GM23338 (cell line): ENCODE measurements around the gene GRIK2. TPM values are rescaled to one million over a fixed set of nuclear protein-coding genes. Genes with fewer than 3 reads are reported as not detected.

Source experiments
- ATAC-seq: fragments of 200-7000 bp; cut with Tn5 transposase; 3 replicates; pipeline ENCODE4 v1.9.1; 2020
- DNase-seq: peaks from one replicate; pipeline ENCODE4 v3.0.0-alpha.2; 2015; ENCODE audit warnings: low spot score
- H2AFZ ChIP-seq: fragments of 200-600 bp; sonication (generic); 2 replicates; pipeline ENCODE4 v1.8.0; 2016; ENCODE audit warnings: antibody characterized with exemption, mild to moderate bottlenecking, moderate library complexity
- H3F3A ChIP-seq: fragments of 200-600 bp; sonication (generic); replicated peaks from 2 replicates; pipeline ENCODE4 v1.8.0; 2017; ENCODE audit warnings: antibody characterized with exemption, mixed run types, low read depth
- H3K27ac ChIP-seq: fragments of 200-600 bp; sonication (generic); 2 replicates; pipeline ENCODE4 v1.6.1; 2016; ENCODE audit warnings: low read depth
- H3K27me3 ChIP-seq: fragments of 200-600 bp; sonication (generic); 2 replicates; pipeline ENCODE4 v1.8.0; 2016; ENCODE audit warnings: mild to moderate bottlenecking, mixed run types, moderate library complexity; ENCODE audit not compliant: insufficient read depth
- H3K36me3 ChIP-seq: fragments of 200-600 bp; sonication (generic); 2 replicates; pipeline ENCODE4 v1.8.0; 2016; ENCODE audit warnings: mild to moderate bottlenecking; ENCODE audit not compliant: insufficient read depth
- H3K4me1 ChIP-seq: fragments of 200-600 bp; sonication (generic); 2 replicates; pipeline ENCODE4 v1.8.0; 2016; ENCODE audit warnings: mild to moderate bottlenecking, moderate library complexity; ENCODE audit not compliant: insufficient read depth
- H3K4me2 ChIP-seq: fragments of 200-600 bp; sonication (generic); 2 replicates; pipeline ENCODE4 v1.7.1; 2017; ENCODE audit warnings: mixed run types
- H3K4me3 ChIP-seq: fragments of 200-600 bp; sonication (generic); 2 replicates; pipeline ENCODE4 v1.6.1; 2016; ENCODE audit warnings: mixed run types
- H3K79me2 ChIP-seq: fragments of 200-600 bp; sonication (generic); replicated peaks from 2 replicates; pipeline ENCODE4 v1.8.0; 2017; ENCODE audit warnings: mild to moderate bottlenecking; ENCODE audit not compliant: insufficient read depth
- H3K9me2 ChIP-seq: fragments of 200-600 bp; sonication (generic); 2 replicates; pipeline ENCODE4 v1.8.0; 2017; ENCODE audit not compliant: insufficient read depth
- H4K20me1 ChIP-seq: fragments of 200-600 bp; sonication (generic); replicated peaks from 2 replicates; pipeline ENCODE4 v1.8.0; 2017; ENCODE audit warnings: mild to moderate bottlenecking; ENCODE audit not compliant: insufficient read depth
- H3K27ac Mint-ChIP-seq: 2 replicates; pipeline ENCODE4 v1.8.0; 2020; ENCODE audit warnings: inconsistent platforms, mild to moderate bottlenecking, moderate library complexity, mixed read lengths
- H3K27me3 Mint-ChIP-seq: 3 replicates; pipeline ENCODE4 v1.8.0; 2022; ENCODE audit warnings: low read depth, mild to moderate bottlenecking, moderate library complexity, mixed read lengths, inconsistent platforms; ENCODE audit not compliant: insufficient read depth, poor library complexity
- H3K36me3 Mint-ChIP-seq: 3 replicates; pipeline ENCODE4 v1.8.0; 2021; ENCODE audit warnings: low read depth, mild to moderate bottlenecking, inconsistent platforms, moderate library complexity, mixed read lengths
- H3K4me1 Mint-ChIP-seq: 3 replicates; pipeline ENCODE4 v1.8.0; 2020; ENCODE audit warnings: mild to moderate bottlenecking, inconsistent platforms, mixed read lengths
- H3K4me3 Mint-ChIP-seq: 3 replicates; pipeline ENCODE4 v1.8.0; 2021; ENCODE audit warnings: moderate library complexity, mild to moderate bottlenecking, inconsistent platforms, mixed read lengths
- H3K9me3 Mint-ChIP-seq: 3 replicates; pipeline ENCODE4 v1.8.0; 2020; ENCODE audit warnings: moderate library complexity, mild to moderate bottlenecking, inconsistent platforms, mixed read lengths
- CREB1 ChIP-seq: fragments of 250-450 bp; sonication (Bioruptor Pico); IDR thresholded peaks from 2 replicates; pipeline ENCODE4 v1.5.0; 2020; ENCODE audit warnings: low read depth, mild to moderate bottlenecking, moderate library complexity
- EZH2 ChIP-seq: fragments of 200-600 bp; sonication (generic); IDR thresholded peaks from one replicate; pipeline ENCODE4 v1.8.0; 2017; ENCODE audit warnings: antibody characterized with exemption, mild to moderate bottlenecking, low read depth; ENCODE audit not compliant: unreplicated experiment
- EZH2phosphoT487 ChIP-seq: fragments of 200-600 bp; sonication (generic); IDR thresholded peaks from one replicate; pipeline ENCODE4 v1.8.1; 2018; ENCODE audit warnings: antibody characterized with exemption; ENCODE audit not compliant: unreplicated experiment
- JUNB ChIP-seq: IDR thresholded peaks from one replicate; pipeline ENCODE4 v1.6.1; 2016; ENCODE audit warnings: antibody characterized with exemption; ENCODE audit not compliant: unreplicated experiment
- NANOG ChIP-seq: IDR thresholded peaks from 2 replicates; pipeline ENCODE4 v1.6.1; 2016; ENCODE audit warnings: antibody characterized with exemption, borderline replicate concordance
- POLR2AphosphoS5 ChIP-seq: IDR thresholded peaks from 2 replicates; pipeline ENCODE4 v1.6.1; 2016; ENCODE audit warnings: antibody characterized with exemption, low read depth
- STAT1 ChIP-seq: IDR thresholded peaks from one replicate; pipeline ENCODE4 v1.6.1; 2016; ENCODE audit warnings: antibody characterized with exemption; ENCODE audit not compliant: unreplicated experiment
- ZNF114 ChIP-seq: fragments of 250-450 bp; sonication (Bioruptor Pico); IDR thresholded peaks from 2 replicates; pipeline ENCODE4 v1.5.0; 2020; ENCODE audit warnings: mild to moderate bottlenecking, moderate library complexity
- ZNF331 ChIP-seq: fragments of 250-450 bp; sonication (Bioruptor Pico); IDR thresholded peaks from 2 replicates; pipeline ENCODE4 v1.5.0; 2020; ENCODE audit warnings: low read depth, mild to moderate bottlenecking, moderate library complexity
- polyA plus RNA-seq: library from polyadenylated mRNA; unstranded; fragments of >200 nt; fragmentation: Nextera tagmentation; extraction: Ambion mirVana; gene quantifications from 2 replicates; pipeline ENCODE4 v1.2.1, GENCODE V29; 2016
- total RNA-seq: library from RNA; depleted of rRNA; stranded (reverse); fragments of >200 nt; shearing (Covaris generic); gene quantifications from 2 replicates; pipeline ENCODE4 v1.2.3, GENCODE V29; 2014
- TF ChIP-seq, protein P1 (sequence below): IDR thresholded peaks from one replicate; pipeline ENCODE4 v1.6.1; 2018; ENCODE audit warnings: antibody characterized with exemption; ENCODE audit not compliant: unreplicated experiment
- TF ChIP-seq, protein P2 (sequence below): fragments of 250-450 bp; sonication (Bioruptor Pico); IDR thresholded peaks from 2 replicates; pipeline ENCODE4 v1.5.0; 2020; ENCODE audit warnings: mild to moderate bottlenecking, moderate library complexity
- TF ChIP-seq, protein P3 (sequence below), 2 experiments: fragments of 200-600 bp in 1 of 2; sonication (generic) in 1 of 2; conservative IDR thresholded peaks; 2 replicates each; pipeline versions ENCODE4 v1.5.1 to v1.6.1; 2016 to 2017; ENCODE audit warnings: antibody characterized with exemption in 2 of 2, low read depth in 2 of 2, mild to moderate bottlenecking in 2 of 2, moderate library complexity in 1 of 2
- TF ChIP-seq, protein P4 (sequence below): IDR thresholded peaks from 2 replicates; pipeline ENCODE4 v1.6.1; 2016; ENCODE audit warnings: antibody characterized with exemption

Gene GRIK2
- total and polyA plus RNA-seq, 2 experiments from 2014 or later, result 0.73 to 3.0 TPM

DNA sequence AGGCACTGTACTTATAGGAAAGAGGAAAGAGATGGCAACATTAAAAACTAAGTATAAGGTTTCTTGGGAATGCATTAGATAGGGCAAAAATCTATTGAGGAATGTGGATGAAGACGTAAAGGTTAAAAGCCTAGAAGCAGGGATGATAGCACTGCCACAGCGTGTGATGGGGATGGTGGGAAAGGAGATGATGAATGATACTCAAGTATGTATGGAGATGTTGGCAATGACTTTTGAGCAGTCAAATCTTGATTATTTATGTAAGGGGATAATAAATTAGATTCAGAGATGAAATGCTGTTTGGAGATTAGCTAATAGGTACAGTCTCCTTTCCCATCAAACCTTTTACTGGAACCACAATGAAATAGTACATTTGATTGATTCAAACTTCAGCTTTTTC is 432.8 kb downstream of the GRIK2 start:
- TF ChIP-seq, protein P1, sequence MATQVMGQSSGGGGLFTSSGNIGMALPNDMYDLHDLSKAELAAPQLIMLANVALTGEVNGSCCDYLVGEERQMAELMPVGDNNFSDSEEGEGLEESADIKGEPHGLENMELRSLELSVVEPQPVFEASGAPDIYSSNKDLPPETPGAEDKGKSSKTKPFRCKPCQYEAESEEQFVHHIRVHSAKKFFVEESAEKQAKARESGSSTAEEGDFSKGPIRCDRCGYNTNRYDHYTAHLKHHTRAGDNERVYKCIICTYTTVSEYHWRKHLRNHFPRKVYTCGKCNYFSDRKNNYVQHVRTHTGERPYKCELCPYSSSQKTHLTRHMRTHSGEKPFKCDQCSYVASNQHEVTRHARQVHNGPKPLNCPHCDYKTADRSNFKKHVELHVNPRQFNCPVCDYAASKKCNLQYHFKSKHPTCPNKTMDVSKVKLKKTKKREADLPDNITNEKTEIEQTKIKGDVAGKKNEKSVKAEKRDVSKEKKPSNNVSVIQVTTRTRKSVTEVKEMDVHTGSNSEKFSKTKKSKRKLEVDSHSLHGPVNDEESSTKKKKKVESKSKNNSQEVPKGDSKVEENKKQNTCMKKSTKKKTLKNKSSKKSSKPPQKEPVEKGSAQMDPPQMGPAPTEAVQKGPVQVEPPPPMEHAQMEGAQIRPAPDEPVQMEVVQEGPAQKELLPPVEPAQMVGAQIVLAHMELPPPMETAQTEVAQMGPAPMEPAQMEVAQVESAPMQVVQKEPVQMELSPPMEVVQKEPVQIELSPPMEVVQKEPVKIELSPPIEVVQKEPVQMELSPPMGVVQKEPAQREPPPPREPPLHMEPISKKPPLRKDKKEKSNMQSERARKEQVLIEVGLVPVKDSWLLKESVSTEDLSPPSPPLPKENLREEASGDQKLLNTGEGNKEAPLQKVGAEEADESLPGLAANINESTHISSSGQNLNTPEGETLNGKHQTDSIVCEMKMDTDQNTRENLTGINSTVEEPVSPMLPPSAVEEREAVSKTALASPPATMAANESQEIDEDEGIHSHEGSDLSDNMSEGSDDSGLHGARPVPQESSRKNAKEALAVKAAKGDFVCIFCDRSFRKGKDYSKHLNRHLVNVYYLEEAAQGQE, result no peak
- TF ChIP-seq JUNB (no peak), EZH2 (no peak), EZH2phosphoT487 (no peak), STAT1 (no peak), ZNF331 (CRISPR knock-in tag) (no peak), CREB1 (CRISPR knock-in tag) (no peak), NANOG (no peak), ZNF114 (CRISPR knock-in tag) (no peak), POLR2AphosphoS5 (no peak)
- TF ChIP-seq, protein P2, sequence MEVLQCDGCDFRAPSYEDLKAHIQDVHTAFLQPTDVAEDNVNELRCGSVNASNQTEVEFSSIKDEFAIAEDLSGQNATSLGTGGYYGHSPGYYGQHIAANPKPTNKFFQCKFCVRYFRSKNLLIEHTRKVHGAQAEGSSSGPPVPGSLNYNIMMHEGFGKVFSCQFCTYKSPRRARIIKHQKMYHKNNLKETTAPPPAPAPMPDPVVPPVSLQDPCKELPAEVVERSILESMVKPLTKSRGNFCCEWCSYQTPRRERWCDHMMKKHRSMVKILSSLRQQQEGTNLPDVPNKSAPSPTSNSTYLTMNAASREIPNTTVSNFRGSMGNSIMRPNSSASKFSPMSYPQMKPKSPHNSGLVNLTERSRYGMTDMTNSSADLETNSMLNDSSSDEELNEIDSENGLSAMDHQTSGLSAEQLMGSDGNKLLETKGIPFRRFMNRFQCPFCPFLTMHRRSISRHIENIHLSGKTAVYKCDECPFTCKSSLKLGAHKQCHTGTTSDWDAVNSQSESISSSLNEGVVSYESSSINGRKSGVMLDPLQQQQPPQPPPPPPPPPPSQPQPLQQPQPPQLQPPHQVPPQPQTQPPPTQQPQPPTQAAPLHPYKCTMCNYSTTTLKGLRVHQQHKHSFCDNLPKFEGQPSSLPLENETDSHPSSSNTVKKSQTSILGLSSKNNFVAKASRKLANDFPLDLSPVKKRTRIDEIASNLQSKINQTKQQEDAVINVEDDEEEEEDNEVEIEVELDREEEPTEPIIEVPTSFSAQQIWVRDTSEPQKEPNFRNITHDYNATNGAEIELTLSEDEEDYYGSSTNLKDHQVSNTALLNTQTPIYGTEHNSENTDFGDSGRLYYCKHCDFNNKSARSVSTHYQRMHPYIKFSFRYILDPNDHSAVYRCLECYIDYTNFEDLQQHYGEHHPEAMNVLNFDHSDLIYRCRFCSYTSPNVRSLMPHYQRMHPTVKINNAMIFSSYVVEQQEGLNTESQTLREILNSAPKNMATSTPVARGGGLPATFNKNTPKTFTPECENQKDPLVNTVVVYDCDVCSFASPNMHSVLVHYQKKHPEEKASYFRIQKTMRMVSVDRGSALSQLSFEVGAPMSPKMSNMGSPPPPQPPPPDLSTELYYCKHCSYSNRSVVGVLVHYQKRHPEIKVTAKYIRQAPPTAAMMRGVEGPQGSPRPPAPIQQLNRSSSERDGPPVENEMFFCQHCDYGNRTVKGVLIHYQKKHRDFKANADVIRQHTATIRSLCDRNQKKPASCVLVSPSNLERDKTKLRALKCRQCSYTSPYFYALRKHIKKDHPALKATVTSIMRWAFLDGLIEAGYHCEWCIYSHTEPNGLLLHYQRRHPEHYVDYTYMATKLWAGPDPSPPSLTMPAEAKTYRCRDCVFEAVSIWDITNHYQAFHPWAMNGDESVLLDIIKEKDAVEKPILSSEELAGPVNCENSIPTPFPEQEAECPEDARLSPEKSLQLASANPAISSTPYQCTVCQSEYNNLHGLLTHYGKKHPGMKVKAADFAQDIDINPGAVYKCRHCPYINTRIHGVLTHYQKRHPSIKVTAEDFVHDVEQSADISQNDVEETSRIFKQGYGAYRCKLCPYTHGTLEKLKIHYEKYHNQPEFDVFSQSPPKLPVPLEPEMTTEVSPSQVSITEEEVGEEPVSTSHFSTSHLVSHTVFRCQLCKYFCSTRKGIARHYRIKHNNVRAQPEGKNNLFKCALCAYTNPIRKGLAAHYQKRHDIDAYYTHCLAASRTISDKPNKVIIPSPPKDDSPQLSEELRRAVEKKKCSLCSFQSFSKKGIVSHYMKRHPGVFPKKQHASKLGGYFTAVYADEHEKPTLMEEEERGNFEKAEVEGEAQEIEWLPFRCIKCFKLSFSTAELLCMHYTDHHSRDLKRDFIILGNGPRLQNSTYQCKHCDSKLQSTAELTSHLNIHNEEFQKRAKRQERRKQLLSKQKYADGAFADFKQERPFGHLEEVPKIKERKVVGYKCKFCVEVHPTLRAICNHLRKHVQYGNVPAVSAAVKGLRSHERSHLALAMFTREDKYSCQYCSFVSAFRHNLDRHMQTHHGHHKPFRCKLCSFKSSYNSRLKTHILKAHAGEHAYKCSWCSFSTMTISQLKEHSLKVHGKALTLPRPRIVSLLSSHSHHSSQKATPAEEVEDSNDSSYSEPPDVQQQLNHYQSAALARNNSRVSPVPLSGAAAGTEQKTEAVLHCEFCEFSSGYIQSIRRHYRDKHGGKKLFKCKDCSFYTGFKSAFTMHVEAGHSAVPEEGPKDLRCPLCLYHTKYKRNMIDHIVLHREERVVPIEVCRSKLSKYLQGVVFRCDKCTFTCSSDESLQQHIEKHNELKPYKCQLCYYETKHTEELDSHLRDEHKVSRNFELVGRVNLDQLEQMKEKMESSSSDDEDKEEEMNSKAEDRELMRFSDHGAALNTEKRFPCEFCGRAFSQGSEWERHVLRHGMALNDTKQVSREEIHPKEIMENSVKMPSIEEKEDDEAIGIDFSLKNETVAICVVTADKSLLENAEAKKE (CRISPR knock-in tag), result no peak
- TF ChIP-seq, protein P3, sequence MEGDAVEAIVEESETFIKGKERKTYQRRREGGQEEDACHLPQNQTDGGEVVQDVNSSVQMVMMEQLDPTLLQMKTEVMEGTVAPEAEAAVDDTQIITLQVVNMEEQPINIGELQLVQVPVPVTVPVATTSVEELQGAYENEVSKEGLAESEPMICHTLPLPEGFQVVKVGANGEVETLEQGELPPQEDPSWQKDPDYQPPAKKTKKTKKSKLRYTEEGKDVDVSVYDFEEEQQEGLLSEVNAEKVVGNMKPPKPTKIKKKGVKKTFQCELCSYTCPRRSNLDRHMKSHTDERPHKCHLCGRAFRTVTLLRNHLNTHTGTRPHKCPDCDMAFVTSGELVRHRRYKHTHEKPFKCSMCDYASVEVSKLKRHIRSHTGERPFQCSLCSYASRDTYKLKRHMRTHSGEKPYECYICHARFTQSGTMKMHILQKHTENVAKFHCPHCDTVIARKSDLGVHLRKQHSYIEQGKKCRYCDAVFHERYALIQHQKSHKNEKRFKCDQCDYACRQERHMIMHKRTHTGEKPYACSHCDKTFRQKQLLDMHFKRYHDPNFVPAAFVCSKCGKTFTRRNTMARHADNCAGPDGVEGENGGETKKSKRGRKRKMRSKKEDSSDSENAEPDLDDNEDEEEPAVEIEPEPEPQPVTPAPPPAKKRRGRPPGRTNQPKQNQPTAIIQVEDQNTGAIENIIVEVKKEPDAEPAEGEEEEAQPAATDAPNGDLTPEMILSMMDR (conservative IDR thresholded peaks at IDR 0.05; ENCODE audit: low read depth in 2 of 2), result no peak
- TF ChIP-seq, protein P4, sequence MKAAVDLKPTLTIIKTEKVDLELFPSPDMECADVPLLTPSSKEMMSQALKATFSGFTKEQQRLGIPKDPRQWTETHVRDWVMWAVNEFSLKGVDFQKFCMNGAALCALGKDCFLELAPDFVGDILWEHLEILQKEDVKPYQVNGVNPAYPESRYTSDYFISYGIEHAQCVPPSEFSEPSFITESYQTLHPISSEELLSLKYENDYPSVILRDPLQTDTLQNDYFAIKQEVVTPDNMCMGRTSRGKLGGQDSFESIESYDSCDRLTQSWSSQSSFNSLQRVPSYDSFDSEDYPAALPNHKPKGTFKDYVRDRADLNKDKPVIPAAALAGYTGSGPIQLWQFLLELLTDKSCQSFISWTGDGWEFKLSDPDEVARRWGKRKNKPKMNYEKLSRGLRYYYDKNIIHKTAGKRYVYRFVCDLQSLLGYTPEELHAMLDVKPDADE, result no peak
- Histone ChIP-seq H3K4me1 (0 out of 2 replicates have a peak, but pooled peaks cover 9% of the 10 kb centered on the region), H3K9me2 (no peaks in the 10 kb centered on the region), H3K36me3 (peaks cover 3% of the 10 kb centered on the region; the same call in 1 of the 2 replicates), H4K20me1 (no peaks in the 10 kb centered on the region), H3F3A (no peaks in the 10 kb centered on the region), H3K27ac (no peak overlapping the region), H3K4me3 (no peak overlapping the region), H2AFZ (no peak overlapping the region), H3K27me3 (no peaks in the 10 kb centered on the region), H3K79me2 (no peaks in the 10 kb centered on the region), H3K4me2 (no peak overlapping the region)
- Mint-ChIP-seq H3K4me1 (peaks cover 9% of the 10 kb centered on the region; the same call in 2 of the 3 replicates), H3K27me3 (no peaks in the 10 kb centered on the region), H3K4me3 (no peak overlapping the region), H3K27ac (no peak overlapping the region), H3K9me3 (peaks cover 7% of the 10 kb centered on the region; the same call in 2 of the 3 replicates), H3K36me3 (peaks cover 17% of the 10 kb centered on the region; the same call in 2 of the 3 replicates)
- ATAC-seq (no peak), DNase-seq (no peak)
